Inferior parietal cortex (tissue), 1 donor: ENCODE data around the gene PPP1R2.

Source experiments
- DNase-seq: peaks from one replicate; pipeline ENCODE4 v3.0.0-alpha.2; 2016; ENCODE audit errors: extremely low spot score

The PPP1R2 gene

GRCh38 chr3:195566797-195567196, 23.7 kb upstream of the PPP1R2 start:
- no peak for DNase-seq

GRCh38 chr3:195565716-195566115, 22.6 kb upstream of the PPP1R2 start:
- DNase-seq: no peak

- DNase-seq: no peak
These were observed 20.2 kb upstream of the PPP1R2 start for GRCh38 chr3:195563317-195563716.

GRCh38 chr3:195559723-195560409, 16.7 kb upstream of the PPP1R2 start:
- no peak for DNase-seq

- DNase-seq: no peak
These were observed 15.5 kb upstream of the PPP1R2 start for GRCh38 chr3:195558602-195559001.

GRCh38 chr3:195557322-195557721, 14.2 kb upstream of the PPP1R2 start:
- DNase-seq: no peak

GRCh38 chr3:195556390-195556789, 13.3 kb upstream of the PPP1R2 start:
- peak; percentile 44 for DNase-seq

- DNase-seq: no peak
These were observed 12.0 kb upstream of the PPP1R2 start for GRCh38 chr3:195555110-195555509.

GRCh38 chr3:195554458-195554857, 11.3 kb upstream of the PPP1R2 start:
- DNase-seq: no peak

- DNase-seq: no peak
These were observed 10.1 kb upstream of the PPP1R2 start for GRCh38 chr3:195553268-195553667.

- no peak for DNase-seq
These were observed 8.4 kb upstream of the PPP1R2 start for GRCh38 chr3:195551381-195551978.

- no peak for DNase-seq
These were observed 7.6 kb upstream of the PPP1R2 start for GRCh38 chr3:195550723-195551122.

GRCh38 chr3:195549931-195550519, 6.9 kb upstream of the PPP1R2 start:
- no peak for DNase-seq

GRCh38 chr3:195548987-195549386, 5.9 kb upstream of the PPP1R2 start:
- DNase-seq: no peak

GRCh38 chr3:195548501-195548900, 5.4 kb upstream of the PPP1R2 start:
- no peak for DNase-seq

GRCh38 chr3:195548006-195548405, 4.9 kb upstream of the PPP1R2 start:
- DNase-seq: no peak

- DNase-seq: no peak
These were observed 3.0 kb upstream of the PPP1R2 start for GRCh38 chr3:195546130-195546560.

GRCh38 chr3:195544634-195545033, 1.5 kb upstream of the PPP1R2 start:
- DNase-seq: no peak

- DNase-seq: no peak
These were observed 1.1 kb upstream of the PPP1R2 start for GRCh38 chr3:195544230-195544536.

GRCh38 chr3:195543500-195544229, 540 bp upstream of the PPP1R2 start:
- no peak for DNase-seq

GRCh38 chr3:195542316-195542697, 818 bp downstream of the PPP1R2 start:
- DNase-seq: peak; percentile 35

GRCh38 chr3:195540511-195540910, 2.6 kb downstream of the PPP1R2 start:
- no peak for DNase-seq

- no peak for DNase-seq
These were observed 3.1 kb downstream of the PPP1R2 start for GRCh38 chr3:195540027-195540426.
